GM18519 (cell line): ENCODE measurements around the gene XPO1.
A peak's percentile ranks its signal among the peaks of the same experiment; 100 is the strongest.
"Not testable (repeated sequence)": the region's sequence is repeated elsewhere in the genome, so short reads cannot be mapped to it uniquely, and the experiment has no call there.

Experiments
- ATAC-seq: cut with Tn5 transposase; IDR thresholded peaks from one replicate; pipeline ENCODE4 v1.9.1; 2021; ENCODE audit warnings: mild to moderate bottlenecking, moderate library complexity; ENCODE audit not compliant: unreplicated experiment, low FRiP score

Gene XPO1

GRCh38 chr2:61470122-61470951 is 67.8 kb downstream of the XPO1 start:
- ATAC-seq = no peak

- ATAC-seq = no peak
Measured at GRCh38 chr2:61469424-61470121, 68.6 kb downstream of the XPO1 start.

DNA sequence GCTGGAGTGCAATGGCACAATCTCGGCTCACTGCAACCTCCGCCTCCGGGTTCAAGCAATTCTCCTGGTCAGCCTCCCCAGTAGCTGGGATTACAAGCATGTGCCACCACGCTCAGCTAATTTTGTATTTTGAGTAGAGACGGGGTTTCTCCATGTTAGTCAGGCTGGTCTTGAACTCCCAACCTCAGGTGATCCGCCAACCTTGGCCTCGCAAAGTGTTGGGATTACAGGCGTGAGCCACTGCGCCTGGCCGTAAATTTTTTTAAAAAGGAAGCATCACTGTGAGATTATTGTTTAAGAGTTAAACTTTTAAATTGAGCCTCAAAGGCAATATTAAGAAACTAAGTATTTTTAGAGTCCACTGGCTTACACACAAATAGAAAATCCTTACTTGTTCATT is 69.9 kb downstream of the XPO1 start:
- not testable (repeated sequence) for ATAC-seq

- ATAC-seq = no peak
Measured at GRCh38 chr2:61465045-61465444, 73.1 kb downstream of the XPO1 start.

DNA sequence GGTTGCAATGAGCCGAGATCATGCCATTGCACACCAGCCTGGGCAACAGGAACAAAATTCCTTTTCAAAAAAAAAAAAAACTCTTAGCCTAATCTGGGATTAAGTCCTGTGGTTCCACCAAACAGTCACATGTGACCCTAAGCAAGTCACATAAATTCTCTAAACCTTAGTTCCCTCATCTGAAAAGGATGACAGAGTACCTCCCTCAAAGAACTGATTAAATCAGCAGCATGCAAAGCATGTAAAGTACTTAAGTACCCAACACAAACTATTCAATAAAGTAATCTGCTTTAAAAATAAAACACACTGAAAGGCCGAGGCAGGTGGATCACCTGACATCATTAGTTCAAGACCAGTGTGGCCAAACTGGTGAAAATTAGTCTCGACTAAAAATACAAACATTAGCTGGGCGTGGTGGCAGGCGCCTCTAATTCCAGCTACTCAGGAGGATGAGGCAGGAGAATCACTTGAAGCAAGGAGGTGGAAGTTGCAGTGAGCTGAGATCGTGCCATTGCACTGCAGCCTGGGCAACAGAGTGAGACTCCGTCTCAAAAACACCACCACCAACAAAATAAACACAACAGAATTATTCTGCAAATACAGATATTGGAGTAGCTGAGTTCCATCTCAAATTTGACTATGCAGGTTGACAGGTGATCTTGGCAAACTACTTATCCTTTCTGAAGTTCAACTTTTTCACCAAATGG is 74.2 kb downstream of the XPO1 start:
- ATAC-seq = no peak

DNA sequence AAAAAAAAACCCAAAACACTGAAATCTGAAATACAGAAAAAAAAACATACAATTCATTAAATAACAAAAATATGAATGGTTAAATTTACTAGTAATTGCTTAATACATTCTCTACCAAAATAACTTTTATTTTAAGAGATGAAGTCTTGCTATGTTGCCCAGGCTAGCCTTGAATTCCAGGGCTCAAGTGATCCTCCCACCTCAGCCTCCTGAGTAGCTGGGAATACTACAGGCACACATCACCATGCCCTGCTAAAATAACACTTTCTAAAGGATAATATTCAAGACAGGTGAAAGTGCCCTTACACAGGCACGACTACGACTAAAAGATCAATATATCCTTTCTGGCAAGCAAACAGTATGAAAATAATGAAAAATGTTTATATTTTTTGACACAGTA is 76.8 kb downstream of the XPO1 start:
- ATAC-seq = no peak

GRCh38 chr2:61460163-61460562 is 78.0 kb downstream of the XPO1 start:
- no peak for ATAC-seq

DNA sequence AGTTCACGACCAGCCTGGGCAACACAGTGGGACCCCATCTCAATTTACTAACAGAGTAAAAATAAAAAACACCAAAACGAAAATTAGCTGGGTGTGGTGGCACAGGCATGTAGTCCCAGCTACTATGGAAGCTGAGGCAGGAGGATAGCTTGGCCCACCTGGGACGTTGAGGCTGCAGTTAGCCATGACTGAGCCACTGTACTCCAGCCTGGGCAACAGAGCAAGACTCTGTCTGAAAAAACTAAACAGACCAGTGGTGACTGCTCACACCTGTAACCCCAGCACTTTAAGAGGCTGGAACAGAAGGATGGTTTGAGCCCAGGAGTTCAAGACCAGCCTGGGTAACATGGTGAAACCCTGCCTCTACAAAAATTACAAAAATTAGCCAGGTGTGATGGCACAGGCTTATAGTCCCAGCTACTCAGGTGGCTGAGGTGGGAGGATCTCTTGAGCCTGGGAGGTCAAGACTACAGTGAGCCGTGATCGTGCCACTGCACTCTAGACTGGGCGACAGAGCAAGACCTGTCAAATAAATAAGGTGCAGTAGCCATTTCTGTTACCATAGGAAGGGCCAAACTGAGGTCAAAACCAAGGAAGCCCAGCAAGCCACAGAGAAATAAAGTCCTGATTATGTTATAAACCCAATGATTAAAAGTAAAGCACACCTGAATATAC is 81.3 kb downstream of the XPO1 start:
- no peak for ATAC-seq

DNA sequence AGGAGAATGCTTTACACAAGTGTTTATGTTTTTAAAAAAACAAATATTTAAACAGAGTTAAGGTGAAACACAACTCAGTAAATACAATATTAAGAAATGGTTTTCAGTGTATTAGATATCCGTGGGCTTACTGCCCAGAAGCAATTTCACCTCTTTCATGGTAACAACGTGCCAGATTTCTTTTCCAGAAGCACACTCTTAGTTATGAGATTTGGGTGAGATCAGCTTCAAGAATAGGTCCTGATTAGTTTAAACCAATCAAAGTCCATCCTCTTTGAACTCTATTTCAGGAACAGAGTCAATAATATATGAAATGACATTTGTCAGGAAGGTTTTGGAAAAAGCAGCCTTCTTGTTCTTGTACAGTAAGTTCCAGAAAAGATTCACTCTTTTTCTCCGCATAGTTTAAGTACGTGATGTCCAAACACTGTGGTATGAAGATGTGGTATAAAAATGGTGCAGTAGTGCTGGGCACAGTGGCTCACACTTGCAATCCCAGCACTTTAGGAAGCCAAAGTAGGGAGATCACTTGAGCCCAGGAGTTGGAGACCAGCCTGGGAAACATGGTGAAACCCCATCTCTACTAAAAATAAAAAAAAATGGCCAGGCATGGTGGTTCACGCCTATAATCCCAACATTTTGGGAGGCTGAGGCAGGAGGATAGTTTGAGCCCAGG is 81.9 kb downstream of the XPO1 start:
- ATAC-seq = no peak

GRCh38 chr2:61454972-61455371 is 83.2 kb downstream of the XPO1 start:
- ATAC-seq = not testable (repeated sequence)

DNA sequence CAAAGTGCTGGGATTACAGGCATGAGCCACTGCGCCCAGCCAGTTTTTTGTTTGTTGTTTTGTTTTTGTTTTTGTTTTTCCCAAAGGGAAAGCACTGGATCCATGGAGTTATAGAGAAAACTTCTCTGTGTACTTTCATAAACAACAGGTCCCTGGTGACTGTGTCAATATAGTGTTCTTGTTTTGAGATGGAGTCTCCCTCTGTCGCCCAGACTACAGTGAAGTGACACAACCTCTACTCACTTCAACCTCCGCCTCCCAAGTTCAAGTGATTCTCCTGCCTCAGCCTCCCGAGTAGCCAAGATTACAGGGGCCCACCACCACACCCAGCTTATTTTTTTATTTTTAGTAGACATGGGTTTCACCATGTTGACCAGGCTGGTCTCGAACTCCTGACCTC is 83.8 kb downstream of the XPO1 start:
- no peak for ATAC-seq

GRCh38 chr2:61452392-61452791 is 85.8 kb downstream of the XPO1 start:
- ATAC-seq = no peak

GRCh38 chr2:61451178-61451577 is 87.0 kb downstream of the XPO1 start:
- ATAC-seq = no peak

GRCh38 chr2:61450144-61450543 is 88.0 kb downstream of the XPO1 start:
- ATAC-seq = no peak

DNA sequence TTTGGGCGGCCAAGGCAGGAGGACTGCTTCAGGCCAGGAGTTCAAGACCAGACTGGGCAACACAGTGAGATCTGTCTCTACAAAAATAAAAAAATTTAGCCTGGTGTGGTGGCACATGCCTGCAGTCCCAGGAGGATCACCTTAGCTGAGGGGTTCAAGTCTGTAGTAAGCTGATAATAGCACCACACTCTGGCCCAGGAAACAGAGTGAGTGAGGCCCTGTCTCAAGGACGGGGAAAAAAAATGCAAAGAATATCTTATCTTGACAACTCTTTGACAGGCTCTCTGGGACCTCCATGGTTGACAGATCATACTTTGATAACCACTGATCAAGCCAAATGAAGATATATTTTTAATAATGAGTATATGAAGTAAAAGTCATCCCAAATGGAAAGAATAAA is 89.9 kb downstream of the XPO1 start:
- no peak for ATAC-seq

DNA sequence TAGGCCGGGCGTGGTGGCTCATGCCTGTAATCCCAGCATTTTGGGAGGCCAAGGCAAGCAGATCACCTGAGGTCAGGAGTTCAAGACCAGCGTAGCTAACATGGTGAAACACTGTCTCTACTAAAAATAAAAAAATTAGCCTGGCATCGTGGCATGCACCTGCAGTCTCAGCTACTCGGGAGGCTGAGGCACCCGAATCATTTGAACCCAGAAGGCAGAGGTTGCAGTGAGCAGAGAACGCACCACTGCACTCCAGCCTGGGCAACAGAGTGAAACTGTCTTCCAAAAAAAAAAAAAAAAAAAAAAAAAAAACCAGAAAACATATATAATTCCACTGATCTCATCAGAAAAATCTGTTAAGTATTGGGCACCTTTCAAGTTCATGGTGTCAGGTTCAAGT is 91.2 kb downstream of the XPO1 start:
- ATAC-seq = not testable (repeated sequence)

DNA sequence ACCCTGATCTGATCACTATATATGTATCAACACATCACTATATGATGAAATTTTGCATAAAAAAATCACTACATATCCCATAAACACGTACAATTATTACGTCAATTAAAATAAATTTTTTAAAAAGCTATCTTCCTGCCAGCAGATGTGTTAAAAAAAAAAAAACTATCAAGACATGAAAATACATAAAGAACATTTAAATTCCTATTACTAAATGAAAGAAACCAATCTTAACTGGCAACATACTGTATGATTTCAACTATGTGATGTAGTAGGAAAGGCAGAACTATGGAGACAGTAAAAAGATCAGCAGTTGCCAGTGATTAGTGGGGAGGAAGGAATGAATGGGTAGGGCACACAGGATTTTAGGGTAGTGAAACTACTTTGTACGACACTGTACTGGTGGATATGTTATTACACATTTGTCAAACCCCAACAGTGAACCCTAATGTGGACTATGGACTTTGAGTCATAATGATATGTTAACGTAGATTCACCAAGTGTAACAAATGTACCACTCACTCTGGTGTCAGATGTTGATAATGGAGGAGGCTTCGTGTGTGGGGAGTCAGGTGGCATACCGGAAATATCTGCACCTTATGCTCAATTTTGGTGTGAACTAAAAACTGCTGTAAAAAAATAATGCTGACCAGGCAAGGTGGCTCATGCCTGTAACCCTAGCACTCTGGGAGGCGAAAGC is 94.7 kb downstream of the XPO1 start:
- ATAC-seq = peak; percentile 87

DNA sequence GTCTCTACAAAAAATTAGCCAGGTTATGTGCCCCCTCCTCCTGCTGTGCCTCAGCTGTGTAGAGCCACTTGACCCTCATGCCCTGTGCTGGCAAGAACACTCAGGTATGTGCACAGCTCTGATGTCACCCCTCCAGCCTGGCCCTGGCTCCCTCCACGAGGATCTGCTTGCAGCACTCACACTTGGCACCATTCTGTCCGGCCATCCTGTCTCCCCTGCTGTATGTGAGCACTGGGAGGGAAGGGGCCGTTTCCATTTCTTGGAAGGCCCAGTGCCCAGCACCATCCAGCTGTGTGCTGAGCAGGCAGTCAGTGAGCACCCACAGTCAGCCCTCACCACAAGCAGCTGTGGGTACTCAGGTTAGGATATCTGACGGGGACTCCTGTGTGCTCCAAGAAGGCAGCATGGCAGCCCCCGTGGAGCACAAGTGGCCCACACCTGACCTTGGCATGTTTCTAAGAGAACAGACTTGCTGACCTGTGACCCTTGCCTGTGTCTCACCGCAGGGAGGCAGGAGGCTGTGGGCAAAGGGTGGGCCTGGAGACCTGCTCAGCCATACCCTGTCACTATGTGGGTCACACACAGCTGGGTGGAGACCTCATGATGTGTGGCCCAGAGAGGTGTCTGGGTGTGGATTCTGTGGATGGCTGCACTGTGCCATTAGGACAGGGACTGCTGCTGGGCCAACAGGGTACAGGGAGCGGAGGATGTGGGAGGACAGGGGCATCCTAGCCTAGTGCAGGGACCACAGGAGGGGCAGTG is 98.7 kb downstream of the XPO1 start:
- ATAC-seq = no peak

- ATAC-seq = no peak
Measured at GRCh38 chr2:61438670-61439069, 99.5 kb downstream of the XPO1 start.
